ENCODE measurements around the gene TBC1D20. TPM values are rescaled to one million over a fixed set of nuclear protein-coding genes. Genes with fewer than 3 reads are reported as not detected.
"Not testable (repeated sequence)": the region's sequence is repeated elsewhere in the genome, so short reads cannot be mapped to it uniquely, and the experiment has no call there.

The TBC1D20 gene
- total RNA-seq, 1 donor from 2014 or later = 40.7 TPM

DNA sequence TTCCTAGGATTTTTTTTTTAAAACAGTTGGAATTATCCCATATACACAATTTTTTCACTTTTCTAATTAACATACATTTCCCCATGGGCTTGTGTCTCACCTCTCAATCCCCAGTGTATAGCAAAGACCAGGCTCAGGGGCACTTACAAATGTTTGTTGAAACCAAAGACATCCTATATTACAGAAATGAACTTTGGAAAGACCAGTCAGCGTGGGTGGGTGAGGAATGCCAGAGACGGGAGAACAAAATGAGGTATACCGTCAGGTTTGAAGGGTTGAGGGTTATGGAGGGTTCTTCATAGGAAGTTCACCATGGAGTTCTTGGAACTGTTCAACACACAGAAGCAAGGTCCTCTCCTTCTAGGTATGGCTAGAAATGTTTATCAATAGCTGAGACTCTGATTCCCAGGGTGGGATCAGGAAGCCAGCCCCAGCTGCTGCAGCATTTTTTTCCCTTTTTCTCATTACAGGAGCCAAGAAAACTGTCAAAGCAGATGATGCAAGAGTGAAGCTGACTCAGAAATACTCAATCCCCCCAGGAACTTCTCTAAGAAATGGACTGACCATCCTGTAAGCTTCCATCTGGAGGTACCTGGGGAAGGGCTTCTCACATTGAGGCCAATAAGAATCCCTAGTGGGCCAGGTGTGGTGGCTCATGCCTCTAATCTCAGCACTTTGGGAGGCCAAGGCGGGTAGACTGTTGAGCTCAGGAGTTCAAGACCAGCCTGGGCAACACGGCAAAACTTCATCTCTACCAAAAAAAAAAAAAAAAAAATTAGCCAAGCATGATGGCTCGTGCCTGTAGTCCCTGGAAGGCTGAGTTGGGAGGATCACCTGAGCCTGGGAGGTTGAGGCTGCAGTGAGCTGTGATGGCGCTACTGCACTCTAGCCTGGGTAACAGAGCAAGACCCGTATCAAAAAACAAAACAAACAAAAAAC is 15.9 kb upstream of the TBC1D20 start:
- TF ChIP-seq, protein P1, sequence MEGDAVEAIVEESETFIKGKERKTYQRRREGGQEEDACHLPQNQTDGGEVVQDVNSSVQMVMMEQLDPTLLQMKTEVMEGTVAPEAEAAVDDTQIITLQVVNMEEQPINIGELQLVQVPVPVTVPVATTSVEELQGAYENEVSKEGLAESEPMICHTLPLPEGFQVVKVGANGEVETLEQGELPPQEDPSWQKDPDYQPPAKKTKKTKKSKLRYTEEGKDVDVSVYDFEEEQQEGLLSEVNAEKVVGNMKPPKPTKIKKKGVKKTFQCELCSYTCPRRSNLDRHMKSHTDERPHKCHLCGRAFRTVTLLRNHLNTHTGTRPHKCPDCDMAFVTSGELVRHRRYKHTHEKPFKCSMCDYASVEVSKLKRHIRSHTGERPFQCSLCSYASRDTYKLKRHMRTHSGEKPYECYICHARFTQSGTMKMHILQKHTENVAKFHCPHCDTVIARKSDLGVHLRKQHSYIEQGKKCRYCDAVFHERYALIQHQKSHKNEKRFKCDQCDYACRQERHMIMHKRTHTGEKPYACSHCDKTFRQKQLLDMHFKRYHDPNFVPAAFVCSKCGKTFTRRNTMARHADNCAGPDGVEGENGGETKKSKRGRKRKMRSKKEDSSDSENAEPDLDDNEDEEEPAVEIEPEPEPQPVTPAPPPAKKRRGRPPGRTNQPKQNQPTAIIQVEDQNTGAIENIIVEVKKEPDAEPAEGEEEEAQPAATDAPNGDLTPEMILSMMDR (IDR thresholded peaks at IDR 0.05; ENCODE audit: insufficient read depth, low read length, poor library complexity, severe bottlenecking) = no peak
- DNase-seq (ENCODE audit: low read depth) = no peak
- no peak overlapping the region for H3K4me3 ChIP-seq (ENCODE audit: low read depth, low read length)
- peaks cover 1% of the 10 kb centered on the region for H3K36me3 ChIP-seq (ENCODE audit: control insufficient read depth, insufficient read depth, low read length)
- H3K27me3 ChIP-seq (ENCODE audit: control insufficient read depth, insufficient read depth, low read length) = no peaks in the 10 kb centered on the region

DNA sequence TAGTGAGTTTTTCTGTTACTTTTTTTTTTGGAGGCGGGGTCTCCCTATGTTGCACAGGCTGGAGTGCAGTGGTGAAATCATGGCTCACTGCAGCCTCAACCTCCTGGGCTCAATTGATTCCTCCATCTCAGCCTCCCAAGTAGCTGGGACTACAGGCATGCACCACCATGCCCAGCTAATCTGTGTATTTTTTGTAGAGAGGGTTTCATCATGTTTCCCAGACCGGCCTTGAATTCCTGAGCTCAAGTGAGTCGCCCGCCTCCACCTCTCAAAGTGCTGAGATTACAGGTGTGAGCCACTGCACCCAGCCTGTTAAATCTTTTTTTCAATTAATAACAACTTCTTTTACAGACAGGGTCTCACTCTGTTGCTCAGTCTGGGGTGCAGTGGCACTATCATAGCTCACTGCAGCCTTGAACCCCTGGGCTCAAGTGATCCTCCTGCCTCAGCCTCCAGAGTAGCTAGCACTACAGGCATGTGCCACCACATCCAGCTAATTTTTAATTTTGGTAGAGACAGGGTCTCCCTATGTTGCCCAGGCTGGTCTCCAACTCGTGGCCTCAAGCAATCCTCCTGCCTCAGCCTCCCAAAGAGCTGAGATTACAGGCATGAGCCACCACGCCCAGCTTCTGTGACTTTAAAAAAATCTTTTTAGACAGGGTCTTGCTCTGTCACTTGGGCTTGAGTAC is 14.4 kb upstream of the TBC1D20 start:
- H3K36me3 ChIP-seq (ENCODE audit: control insufficient read depth, insufficient read depth, low read length); H3K4me3 ChIP-seq (ENCODE audit: low read depth, low read length); DNase-seq (ENCODE audit: low read depth); H3K27me3 ChIP-seq (ENCODE audit: control insufficient read depth, insufficient read depth, low read length): not testable (repeated sequence)

DNA sequence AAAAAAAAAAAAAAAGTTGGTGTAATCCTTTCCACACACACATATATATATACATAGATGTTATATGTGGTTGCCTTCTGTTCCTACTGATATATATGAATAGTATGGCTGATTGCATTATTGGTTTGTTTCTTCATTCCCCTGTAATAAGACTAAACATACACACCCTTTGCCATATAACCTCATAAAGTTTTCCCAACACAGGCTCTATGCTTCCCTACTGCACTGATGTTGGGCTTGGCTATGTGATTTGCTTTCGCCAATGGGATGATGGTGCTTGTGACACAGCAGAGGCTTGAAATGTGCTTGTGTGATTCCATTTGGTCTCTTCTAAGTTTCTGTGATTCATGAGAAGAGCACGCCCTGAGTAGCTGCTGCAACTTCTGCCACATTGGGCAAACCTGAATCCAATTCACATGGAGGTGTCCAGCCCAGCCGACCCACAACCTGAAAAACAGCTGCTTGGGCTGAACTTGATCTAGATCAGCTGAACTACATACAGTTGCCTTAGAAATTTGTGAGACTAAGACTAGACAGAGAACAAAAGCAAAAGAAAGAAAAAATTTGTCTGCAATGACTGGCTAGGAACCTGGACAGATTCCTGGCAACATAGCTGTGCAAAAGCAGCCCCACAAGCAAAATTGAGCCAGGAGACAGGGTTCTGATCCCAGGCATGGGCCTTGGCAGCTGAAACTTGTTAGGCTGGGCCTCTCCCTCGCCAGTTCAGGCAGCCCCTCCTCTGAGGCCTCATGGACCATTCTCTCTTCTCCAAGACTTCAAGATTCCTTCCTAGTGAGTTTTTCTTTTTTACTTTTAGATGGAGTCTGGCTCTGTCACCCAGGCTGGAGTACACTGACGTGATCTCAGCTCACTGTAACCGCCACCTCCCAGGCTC is 13.4 kb upstream of the TBC1D20 start:
- TF ChIP-seq, protein P1 (IDR thresholded peaks at IDR 0.05; ENCODE audit: insufficient read depth, low read length, poor library complexity, severe bottlenecking) = no peak
- Histone ChIP-seq H3K27me3 (ENCODE audit: control insufficient read depth, insufficient read depth, low read length) (no peaks in the 10 kb centered on the region), H3K4me3 (ENCODE audit: low read depth, low read length) (no peak overlapping the region), H3K36me3 (ENCODE audit: control insufficient read depth, insufficient read depth, low read length) (no peaks in the 10 kb centered on the region)
- DNase-seq (ENCODE audit: low read depth) = no peak

DNA sequence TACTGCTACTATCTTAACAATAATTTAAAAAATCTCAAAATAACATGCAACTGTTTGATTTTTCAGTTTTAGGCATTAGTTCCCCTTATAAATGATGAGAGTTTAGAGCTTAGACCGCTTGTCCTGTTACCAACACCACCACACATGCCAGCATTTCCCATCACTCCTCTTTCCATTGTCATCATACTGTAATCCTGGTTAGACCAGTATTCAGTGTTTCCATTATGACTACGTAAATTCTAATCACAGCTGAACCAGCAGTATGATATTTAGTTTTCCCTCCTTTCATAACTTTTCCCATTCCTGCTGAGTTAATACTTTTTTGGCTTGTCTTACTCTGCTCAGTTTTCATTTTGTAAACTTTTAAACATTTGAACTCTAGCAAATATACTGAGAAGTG is 12.2 kb upstream of the TBC1D20 start:
- no peaks in the 10 kb centered on the region for H3K36me3 ChIP-seq (ENCODE audit: control insufficient read depth, insufficient read depth, low read length)
- H3K4me3 ChIP-seq (ENCODE audit: low read depth, low read length) = no peak overlapping the region
- no peak for DNase-seq (ENCODE audit: low read depth)
- H3K27me3 ChIP-seq (ENCODE audit: control insufficient read depth, insufficient read depth, low read length) = no peaks in the 10 kb centered on the region
- TF ChIP-seq, protein P1 (IDR thresholded peaks at IDR 0.05; ENCODE audit: insufficient read depth, low read length, poor library complexity, severe bottlenecking) = no peak

DNA sequence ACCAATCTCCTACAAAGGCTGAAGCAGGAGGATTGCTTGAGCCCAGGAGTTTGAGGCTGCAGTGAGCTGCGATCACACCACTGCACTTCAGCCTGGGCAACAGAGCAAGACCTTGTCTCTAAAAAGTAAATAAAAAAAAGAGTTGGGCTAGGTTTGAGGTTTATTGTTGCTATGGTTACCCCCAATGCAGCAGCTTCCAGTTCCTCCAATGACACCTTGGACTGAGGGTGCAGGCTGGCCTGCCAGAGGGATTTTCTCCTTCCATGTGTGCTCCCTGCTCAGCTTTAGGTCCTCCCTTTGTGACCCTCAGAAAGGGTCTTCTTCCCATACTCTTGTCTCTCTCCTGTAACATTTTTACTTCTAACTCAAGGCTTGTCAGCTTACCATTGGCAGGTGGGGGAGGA is 10.6 kb upstream of the TBC1D20 start:
- Histone ChIP-seq H3K27me3 (ENCODE audit: control insufficient read depth, insufficient read depth, low read length) (no peaks in the 10 kb centered on the region), H3K36me3 (ENCODE audit: control insufficient read depth, insufficient read depth, low read length) (no peaks in the 10 kb centered on the region), H3K4me3 (ENCODE audit: low read depth, low read length) (no peak overlapping the region)
- DNase-seq (ENCODE audit: low read depth) = no peak
- TF ChIP-seq, protein P1 (IDR thresholded peaks at IDR 0.05; ENCODE audit: insufficient read depth, low read length, poor library complexity, severe bottlenecking) = no peak

Data from kidney epithelial cell (primary cell).